NCI-H2227 treated with DMSO at 0.1 percent for 48 hours (cell line): ENCODE data around the gene VIP.

ENCODE experiments used
- DNase-seq: peaks from one replicate; lab custom pipeline; 2025; lab: John Stamatoyannopoulos, UW

VIP gene

GRCh38 chr6:152783217-152783878 is 32.8 kb downstream of the VIP start:
- DNase-seq = no peak

DNA sequence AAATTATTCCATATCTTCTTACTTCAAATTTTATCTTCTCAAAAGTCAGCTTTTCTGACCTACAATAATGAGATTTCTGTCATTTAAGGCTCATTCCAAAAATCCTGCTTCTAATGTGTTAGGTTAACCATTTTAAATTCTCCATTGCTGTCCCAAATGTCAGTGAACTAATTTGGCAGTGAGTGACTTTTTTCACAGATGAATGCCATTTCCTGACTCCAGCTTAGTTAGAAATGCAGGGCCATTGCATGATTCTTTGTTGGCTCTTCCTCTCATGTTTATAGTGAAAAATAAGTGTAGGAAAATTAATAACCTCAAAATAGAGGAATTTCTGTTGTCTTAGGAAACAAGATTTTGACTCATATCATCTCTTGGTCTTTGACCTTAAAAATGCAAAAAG is 44.1 kb downstream of the VIP start:
- DNase-seq = no peak

- DNase-seq = no peak
These were observed 53.6 kb downstream of the VIP start for GRCh38 chr6:152804150-152804549.
